Gastroesophageal sphincter (tissue), 4 donors: ENCODE measurements around the gene SRCIN1. TPM values are rescaled to one million over a fixed set of nuclear protein-coding genes. Genes with fewer than 3 reads are reported as not detected.
"Not testable (repeated sequence)": the region's sequence is repeated elsewhere in the genome, so short reads cannot be mapped to it uniquely, and the experiment has no call there.

Experiments used
- ATAC-seq: fragments of 150-250 bp; one replicate; pipeline ENCODE4 v1.9.1; 2016; ENCODE audit warnings: mild to moderate bottlenecking, moderate library complexity
- H3K27ac ChIP-seq, 4 donors: fragments of 200-600 bp; sonication (generic) in 3 of 4; 1 replicate in 3 of 4; 2 replicates in 1 of 4; pipeline ENCODE4 v1.5.1; 2016 to 2019
- H3K27me3 ChIP-seq: fragments of 200-600 bp; sonication (generic); one replicate; pipeline ENCODE4 v1.5.1; 2019
- H3K36me3 ChIP-seq, 2 donors: fragments of 200-600 bp; sonication (generic); one replicate each; pipeline ENCODE4 v1.5.1; 2019; ENCODE audit warnings: control low read depth in 1 of 2
- H3K4me1 ChIP-seq, 3 donors: fragments of 200-600 bp; sonication (generic); 1 replicate in 2 of 3; 2 replicates in 1 of 3; pipeline ENCODE4 v1.5.1; 2016 to 2019; ENCODE audit warnings: control low read depth in 2 of 3
- H3K4me3 ChIP-seq, 2 donors: fragments of 200-600 bp; sonication (generic); one replicate each; pipeline ENCODE4 v1.5.1; 2019; ENCODE audit warnings: mild to moderate bottlenecking in 1 of 2, moderate library complexity in 1 of 2
- H3K9me3 ChIP-seq, 3 donors: fragments of 200-600 bp; sonication (generic); one replicate each; pipeline ENCODE4 v1.5.1; 2017 to 2019; ENCODE audit warnings: control low read depth in 2 of 3
- EP300 ChIP-seq: sonication (generic); formaldehyde crosslinking; IDR thresholded peaks from one replicate; pipeline ENCODE4 v1.6.1; 2017; ENCODE audit warnings: antibody characterized with exemption, mild to moderate bottlenecking
- POLR2A ChIP-seq, 2 donors: fragments of 450-650 bp; IDR thresholded peaks; one replicate each; pipeline ENCODE4 v1.6.1; 2017; ENCODE audit warnings: antibody characterized with exemption in 2 of 2, mild to moderate bottlenecking in 2 of 2, moderate library complexity in 1 of 2
- POLR2AphosphoS5 ChIP-seq: sonication (generic); formaldehyde crosslinking; IDR thresholded peaks from one replicate; pipeline ENCODE4 v1.6.1; 2017; ENCODE audit warnings: antibody characterized with exemption
- WGBS, 2 donors: methylation state at CpG; one replicate each; pipeline ENCODE4 v1.1.5; 2018; ENCODE audit warnings: low coverage in 1 of 2; 5-methylcytosine and 5-hydroxymethylcytosine counted together
- total RNA-seq, 4 donors: library from RNA; depleted of rRNA; stranded (reverse); fragments of >200 nt; gene quantifications; one replicate each; pipeline ENCODE4 v1.1.0, GENCODE V29; 2016
- TF ChIP-seq, protein P1 (sequence below), 4 experiments: fragments of 200-600 bp in 2 of 4; fragments of 450-650 bp in 2 of 4; sonication (generic) in 1 of 4; IDR thresholded peaks; one replicate each; pipeline ENCODE4 v1.5.1; 2017 to 2019; ENCODE audit warnings: antibody characterized with exemption in 4 of 4, mild to moderate bottlenecking in 2 of 4, moderate library complexity in 2 of 4

The SRCIN1 gene
- total RNA-seq, 4 donors from 2014 or later: 0.67 to 2.6 (median 1.5) TPM

DNA sequence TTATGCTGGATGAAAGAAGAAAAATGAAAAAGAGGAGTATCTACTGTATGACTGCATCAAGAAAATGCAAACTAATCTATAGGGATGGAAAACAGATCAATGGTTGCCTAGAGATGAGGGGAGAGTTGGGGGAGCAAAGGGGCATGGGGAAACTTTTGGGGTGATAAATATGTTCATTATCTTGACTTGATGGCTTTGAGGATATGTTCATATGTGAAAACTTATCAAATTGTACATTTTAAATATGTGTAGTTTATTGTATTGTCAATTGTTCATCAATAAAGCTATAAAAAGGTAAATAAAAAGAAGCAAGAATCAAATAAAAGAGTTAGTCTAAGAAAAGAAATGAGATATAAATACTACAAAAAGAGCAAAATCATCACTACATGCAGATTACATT, 19.7 kb upstream of the SRCIN1 start:
- Histone ChIP-seq H3K27ac (no peak overlapping the region), H3K4me1 (no peaks in the 10 kb centered on the region), H3K27me3 (peaks cover 49% of the 10 kb centered on the region), H3K9me3 (no peaks in the 10 kb centered on the region), H3K4me3 (no peak overlapping the region), H3K36me3 (no peaks in the 10 kb centered on the region)
- no peak for ATAC-seq
- TF ChIP-seq, protein P1, sequence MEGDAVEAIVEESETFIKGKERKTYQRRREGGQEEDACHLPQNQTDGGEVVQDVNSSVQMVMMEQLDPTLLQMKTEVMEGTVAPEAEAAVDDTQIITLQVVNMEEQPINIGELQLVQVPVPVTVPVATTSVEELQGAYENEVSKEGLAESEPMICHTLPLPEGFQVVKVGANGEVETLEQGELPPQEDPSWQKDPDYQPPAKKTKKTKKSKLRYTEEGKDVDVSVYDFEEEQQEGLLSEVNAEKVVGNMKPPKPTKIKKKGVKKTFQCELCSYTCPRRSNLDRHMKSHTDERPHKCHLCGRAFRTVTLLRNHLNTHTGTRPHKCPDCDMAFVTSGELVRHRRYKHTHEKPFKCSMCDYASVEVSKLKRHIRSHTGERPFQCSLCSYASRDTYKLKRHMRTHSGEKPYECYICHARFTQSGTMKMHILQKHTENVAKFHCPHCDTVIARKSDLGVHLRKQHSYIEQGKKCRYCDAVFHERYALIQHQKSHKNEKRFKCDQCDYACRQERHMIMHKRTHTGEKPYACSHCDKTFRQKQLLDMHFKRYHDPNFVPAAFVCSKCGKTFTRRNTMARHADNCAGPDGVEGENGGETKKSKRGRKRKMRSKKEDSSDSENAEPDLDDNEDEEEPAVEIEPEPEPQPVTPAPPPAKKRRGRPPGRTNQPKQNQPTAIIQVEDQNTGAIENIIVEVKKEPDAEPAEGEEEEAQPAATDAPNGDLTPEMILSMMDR (IDR thresholded peaks at IDR 0.05): no peak
- TF ChIP-seq EP300 (no peak), POLR2AphosphoS5 (no peak), POLR2A (IDR thresholded peaks at IDR 0.05) (no peak)

DNA sequence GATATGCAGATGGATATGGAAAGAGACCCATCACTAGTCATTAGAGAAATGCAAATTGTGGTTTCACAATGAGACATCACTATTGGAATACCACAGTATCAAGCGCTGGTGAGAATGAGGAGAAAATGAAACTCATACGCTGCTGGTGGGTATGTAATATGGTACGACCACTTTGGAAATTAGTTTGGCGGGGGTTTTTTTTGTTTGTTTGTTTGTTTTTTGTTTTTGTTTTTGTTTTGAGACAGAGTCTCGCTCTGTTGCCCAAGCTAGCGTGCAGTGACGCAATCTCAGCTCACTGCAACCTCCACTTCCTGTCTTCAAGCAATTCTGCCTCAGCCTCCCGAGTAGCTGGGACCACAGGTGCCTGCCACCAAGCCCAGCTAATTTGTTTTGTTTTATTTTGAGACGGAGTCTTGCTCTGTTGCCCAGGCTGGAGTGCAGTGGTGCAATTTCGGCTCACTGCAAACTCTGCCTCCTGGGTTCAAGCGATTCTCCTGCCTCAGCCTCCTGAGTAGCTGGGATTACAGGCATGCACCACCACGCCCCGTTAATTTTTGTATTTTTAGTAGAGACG, 19.1 kb upstream of the SRCIN1 start:
- H3K27me3 ChIP-seq: peaks cover 55% of the 10 kb centered on the region
- H3K27ac ChIP-seq, H3K4me3 ChIP-seq, H3K4me1 ChIP-seq, ATAC-seq, H3K9me3 ChIP-seq, H3K36me3 ChIP-seq: not testable (repeated sequence)
- WGBS, 2 donors: 77 to 82% methylated on average over 8 to 11 of the region's 14 CpGs

DNA sequence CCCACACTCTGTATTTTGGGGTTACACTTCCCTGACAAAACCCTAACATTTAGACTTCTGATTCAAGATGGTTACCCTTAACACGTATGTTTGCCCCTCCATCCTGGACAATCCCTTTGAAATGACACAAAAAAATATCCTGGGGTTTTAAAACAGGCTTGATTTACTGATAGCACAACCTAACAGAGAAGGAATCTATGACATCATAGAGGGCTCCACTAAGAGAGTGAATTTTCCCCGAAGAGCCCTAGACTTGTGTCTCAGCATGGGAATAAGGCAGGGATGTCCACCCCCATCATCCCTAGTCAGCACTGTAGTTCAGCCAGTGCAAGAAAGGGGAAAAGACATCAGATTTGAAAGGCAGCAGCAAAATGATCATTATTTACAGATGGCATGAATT, 15.8 kb upstream of the SRCIN1 start:
- ATAC-seq: no peak
- 75 to 78% methylated on average over 1 to 2 of the region's 2 CpGs for WGBS, 2 donors
- H3K9me3 ChIP-seq: no peaks in the 10 kb centered on the region
- H3K4me3 ChIP-seq: no peak overlapping the region
- peaks cover 77% of the 10 kb centered on the region for H3K27me3 ChIP-seq
- H3K4me1 ChIP-seq: no peaks in the 10 kb centered on the region
- no peaks in the 10 kb centered on the region for H3K36me3 ChIP-seq
- no peak for TF ChIP-seq EP300
- TF ChIP-seq POLR2AphosphoS5: no peak
- TF ChIP-seq, protein P1 (IDR thresholded peaks at IDR 0.05): no peak
- no peak for TF ChIP-seq POLR2A (IDR thresholded peaks at IDR 0.05)
- H3K27ac ChIP-seq: no peak overlapping the region

DNA sequence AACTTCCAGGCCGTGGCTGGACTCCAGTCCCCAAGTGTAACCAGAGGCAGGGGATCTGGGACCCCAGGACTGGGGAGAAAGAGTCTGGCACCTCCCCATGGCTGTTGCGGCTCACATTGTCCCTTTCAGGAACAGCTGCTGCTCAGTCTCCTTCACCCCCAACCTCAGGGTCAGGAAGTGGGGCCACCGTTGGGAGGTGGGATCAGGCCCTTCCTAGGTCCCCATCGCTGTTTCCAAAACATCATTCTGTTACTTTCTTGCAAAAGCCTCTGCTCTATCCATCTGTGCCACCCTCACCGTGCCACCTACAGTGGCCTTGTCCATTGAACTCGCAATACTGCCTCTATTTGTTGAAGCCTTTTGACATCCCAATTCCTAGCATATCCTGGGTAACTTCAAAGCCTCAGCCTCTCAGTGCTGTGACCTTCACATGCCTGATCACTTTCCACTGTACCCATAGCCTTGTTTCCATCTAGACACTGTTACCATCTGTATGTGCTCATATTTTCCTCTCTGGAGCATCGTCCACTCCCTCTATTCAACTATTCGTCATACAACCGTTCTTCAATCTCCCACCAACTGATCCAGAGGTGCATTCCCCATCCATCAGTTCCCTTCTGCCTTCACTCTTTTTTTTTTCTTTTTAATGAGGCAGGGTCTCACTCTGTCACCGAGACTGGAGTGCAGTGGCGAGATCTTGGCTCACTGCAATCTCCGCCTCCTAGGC, 15.0 kb upstream of the SRCIN1 start:
- ATAC-seq: no peak

DNA sequence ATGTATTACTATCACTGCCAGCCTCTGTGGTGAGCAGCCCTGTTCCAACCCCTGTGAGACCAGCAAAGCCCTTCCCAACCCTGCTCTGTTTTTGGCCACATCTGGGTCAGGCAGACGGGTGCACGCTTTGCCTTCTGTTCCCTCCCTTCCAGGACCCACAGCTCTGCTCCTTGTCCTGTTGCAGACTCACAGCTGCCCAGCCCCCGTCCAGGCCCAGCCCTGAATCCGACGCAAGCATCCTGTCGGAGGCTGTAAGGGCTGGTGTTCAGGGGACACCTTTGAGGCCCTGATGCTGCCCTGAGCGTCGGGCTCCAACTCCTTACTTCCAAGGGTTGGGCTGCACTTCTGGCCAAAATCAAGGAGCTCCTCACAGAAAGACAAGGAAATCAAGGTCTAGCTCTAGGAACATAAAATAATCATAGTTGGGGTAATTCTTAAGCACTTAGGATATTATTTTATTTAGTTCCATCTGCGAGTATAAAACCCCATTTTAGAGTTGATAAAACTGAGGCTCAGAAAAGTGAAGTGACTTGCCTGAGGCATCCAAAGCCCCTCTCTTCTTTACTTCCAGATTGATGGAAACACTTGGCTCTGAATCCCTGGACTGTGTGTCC, 14.3 kb upstream of the SRCIN1 start:
- Histone ChIP-seq H3K4me1 (no peaks in the 10 kb centered on the region), H3K27me3 (peaks cover 76% of the 10 kb centered on the region), H3K4me3 (no peak overlapping the region), H3K27ac (no peak overlapping the region), H3K9me3 (no peaks in the 10 kb centered on the region), H3K36me3 (no peaks in the 10 kb centered on the region)
- no peak for ATAC-seq
- WGBS, 2 donors: 48% methylated on average over 4 of the region's 9 CpGs; no CpG with 5 or more reads in 1 of the 2 donors
- TF ChIP-seq POLR2AphosphoS5: no peak
- TF ChIP-seq EP300: no peak
- TF ChIP-seq, protein P1 (IDR thresholded peaks at IDR 0.05): no peak
- no peak for TF ChIP-seq POLR2A (IDR thresholded peaks at IDR 0.05)

More for the DNA sequence above, 15.0 kb upstream of the SRCIN1 start:
- TF ChIP-seq POLR2A (IDR thresholded peaks at IDR 0.05) (no peak), EP300 (no peak), POLR2AphosphoS5 (no peak)
- TF ChIP-seq, protein P1 (IDR thresholded peaks at IDR 0.05): no peak
- Histone ChIP-seq H3K36me3 (no peaks in the 10 kb centered on the region), H3K27me3 (peaks cover 77% of the 10 kb centered on the region), H3K4me3 (no peak overlapping the region), H3K27ac (no peak overlapping the region), H3K9me3 (no peaks in the 10 kb centered on the region), H3K4me1 (no peaks in the 10 kb centered on the region)
- 59 to 60% methylated on average over 7 to 11 of the region's 12 CpGs for WGBS, 2 donors
